ENCODE measurements around the gene MARK2.

Gene MARK2

GRCh38 chr11:63909591-63910506 lies 70.9 kb downstream of the MARK2 start:
- no peak for DNase-seq (ENCODE audit: low read depth)

GRCh38 chr11:63910675-63911074 lies 71.8 kb downstream of the MARK2 start:
- no peak for DNase-seq (ENCODE audit: low read depth)

- no peak for DNase-seq (ENCODE audit: low read depth)
Observed at GRCh38 chr11:63911440-63911839, 72.5 kb downstream of the MARK2 start.

GRCh38 chr11:63911876-63912275 lies 73.0 kb downstream of the MARK2 start:
- DNase-seq (ENCODE audit: low read depth): no peak

- DNase-seq (ENCODE audit: low read depth): no peak
Observed at GRCh38 chr11:63912678-63913077, 73.8 kb downstream of the MARK2 start.

- no peak for DNase-seq (ENCODE audit: low read depth)
Observed at GRCh38 chr11:63913866-63914830, 75.2 kb downstream of the MARK2 start.

GRCh38 chr11:63914896-63915691 lies 76.2 kb downstream of the MARK2 start:
- no peak for DNase-seq (ENCODE audit: low read depth)

GRCh38 chr11:63915961-63916836 lies 77.3 kb downstream of the MARK2 start:
- no peak for DNase-seq (ENCODE audit: low read depth)

- peak; percentile 33 for DNase-seq (ENCODE audit: low read depth)
Observed at GRCh38 chr11:63916837-63917691, 78.2 kb downstream of the MARK2 start, which contains the start of gene RCOR2. RCOR2 (minus strand) TSS chr11:63917164; CDS start chr11:63916456, 708 bp downstream.

- DNase-seq (ENCODE audit: low read depth): no peak
Observed at GRCh38 chr11:63917692-63918506, 79.0 kb downstream of the MARK2 start.

GRCh38 chr11:63918507-63919191 lies 79.7 kb downstream of the MARK2 start:
- DNase-seq (ENCODE audit: low read depth): no peak

GRCh38 chr11:63919267-63920125 lies 80.6 kb downstream of the MARK2 start:
- DNase-seq (ENCODE audit: low read depth): no peak

- no peak for DNase-seq (ENCODE audit: low read depth)
Observed at GRCh38 chr11:63920126-63920938, 81.4 kb downstream of the MARK2 start.

- no peak for DNase-seq (ENCODE audit: low read depth)
Observed at GRCh38 chr11:63920939-63921417, 82.1 kb downstream of the MARK2 start.

GRCh38 chr11:63922673-63923192 lies 83.8 kb downstream of the MARK2 start:
- no peak for DNase-seq (ENCODE audit: low read depth)

- DNase-seq (ENCODE audit: low read depth): no peak
Observed at GRCh38 chr11:63923319-63923718, 84.4 kb downstream of the MARK2 start.

Measured in stimulated activated CD8-positive, alpha-beta memory T cell treated with anti-CD3 and anti-CD28 coated beads, Interleukin-12 subunit alpha, Interleukin-12 subunit beta, amount 100 ng/mL, for 4 hours (primary cell).